GM04504 (cell line): ENCODE data around the gene PDE6H.

Experiments
- DNase-seq: peaks from one replicate; pipeline ENCODE4 v3.0.0-alpha.2; 2012; ENCODE audit warnings: low read depth

Gene PDE6H

GRCh38 chr12:14951851-14952250 is 21.0 kb upstream of the PDE6H start:
- DNase-seq = no peak

GRCh38 chr12:14952299-14952921 is 20.4 kb upstream of the PDE6H start:
- peak; percentile 70 for DNase-seq

- DNase-seq = no peak
These were observed 19.1 kb upstream of the PDE6H start for GRCh38 chr12:14953752-14954151.

- no peak for DNase-seq
These were observed 18.6 kb upstream of the PDE6H start for GRCh38 chr12:14954269-14954668.

- no peak for DNase-seq
These were observed 16.6 kb upstream of the PDE6H start for GRCh38 chr12:14956024-14956891.

GRCh38 chr12:14956905-14957304 is 15.9 kb upstream of the PDE6H start:
- DNase-seq = no peak

- DNase-seq = no peak
These were observed 15.2 kb upstream of the PDE6H start for GRCh38 chr12:14957551-14958168.

- no peak for DNase-seq
These were observed 14.3 kb upstream of the PDE6H start for GRCh38 chr12:14958361-14959125.

- DNase-seq = no peak
These were observed 13.8 kb upstream of the PDE6H start for GRCh38 chr12:14959126-14959440.

- no peak for DNase-seq
These were observed 13.4 kb upstream of the PDE6H start for GRCh38 chr12:14959463-14959862.

- DNase-seq = no peak
These were observed 12.8 kb upstream of the PDE6H start for GRCh38 chr12:14959916-14960496.

- no peak for DNase-seq
These were observed 12.0 kb upstream of the PDE6H start for GRCh38 chr12:14960548-14961465.

GRCh38 chr12:14961466-14962152 is 11.2 kb upstream of the PDE6H start, which contains the start of gene ARHGDIB:
ARHGDIB (minus strand) TSS chr12:14961601; CDS start chr12:14950712, 10,889 bp downstream.
- DNase-seq = no peak

- DNase-seq = no peak
These were observed 10.7 kb upstream of the PDE6H start for GRCh38 chr12:14962153-14962539.

- DNase-seq = no peak
These were observed 10.0 kb upstream of the PDE6H start for GRCh38 chr12:14962797-14963196.

- no peak for DNase-seq
These were observed 9.3 kb upstream of the PDE6H start for GRCh38 chr12:14963520-14963919.

GRCh38 chr12:14964406-14964805 is 8.4 kb upstream of the PDE6H start:
- no peak for DNase-seq

GRCh38 chr12:14965221-14965620 is 7.6 kb upstream of the PDE6H start:
- DNase-seq = no peak

GRCh38 chr12:14968478-14968877 is 4.4 kb upstream of the PDE6H start:
- DNase-seq = no peak

- no peak for DNase-seq
These were observed 2.4 kb upstream of the PDE6H start for GRCh38 chr12:14970473-14970872.
